HT1080 (cell line): ENCODE measurements around the gene CFB. TPM values are rescaled to one million over a fixed set of nuclear protein-coding genes. Genes with fewer than 3 reads are reported as not detected.

Source experiments
- DNase-seq: peaks from one replicate; pipeline ENCODE4 v3.0.0-alpha.2; 2015; ENCODE audit warnings: low read depth
- total RNA-seq: library from RNA; depleted of rRNA; stranded (reverse); fragments of >200 nt; shearing (Covaris generic); gene quantifications from 2 replicates; pipeline ENCODE4 v1.2.3, GENCODE V29; 2014

Gene CFB
- total RNA-seq, 1 experiment from 2014 or later, result not detected

- DNase-seq, result no peak
Observed at GRCh38 chr6:31948306-31948705, 2.4 kb downstream of the CFB start.

GRCh38 chr6:31948753-31949413 lies 3.0 kb downstream of the CFB start:
- peak; percentile 71 for DNase-seq

- no peak for DNase-seq
Observed at GRCh38 chr6:31949926-31950548, 4.1 kb downstream of the CFB start.

GRCh38 chr6:31952140-31952805 lies 6.4 kb downstream of the CFB start:
- DNase-seq, result peak; percentile 49

GRCh38 chr6:31952890-31953289 lies 7.0 kb downstream of the CFB start:
- no peak for DNase-seq

GRCh38 chr6:31954511-31954910 lies 8.6 kb downstream of the CFB start:
- DNase-seq, result no peak

- DNase-seq, result no peak
Observed at GRCh38 chr6:31956796-31957195, 10.9 kb downstream of the CFB start.

- DNase-seq, result no peak
Observed at GRCh38 chr6:31958412-31958740, 12.5 kb downstream of the CFB start.

- peak; percentile 98 for DNase-seq
Observed at GRCh38 chr6:31958741-31959739, 13.1 kb downstream of the CFB start, which contains the start of the genes NELFE and SKIC2. Gene NELFE (minus strand): TSS chr6:31958971. CDS start chr6:31958446, 525 bp downstream. Gene SKIC2 (plus strand): TSS chr6:31959175. CDS start chr6:31959193, 18 bp downstream.

GRCh38 chr6:31961616-31962015 lies 15.7 kb downstream of the CFB start:
- DNase-seq, result no peak

- no peak for DNase-seq
Observed at GRCh38 chr6:31963921-31964320, 18.0 kb downstream of the CFB start.

GRCh38 chr6:31965700-31966099 lies 19.8 kb downstream of the CFB start:
- DNase-seq, result no peak

- no peak for DNase-seq
Observed at GRCh38 chr6:31966506-31966905, 20.6 kb downstream of the CFB start.

- no peak for DNase-seq
Observed at GRCh38 chr6:31966997-31967925, 21.4 kb downstream of the CFB start.

GRCh38 chr6:31967926-31968320 lies 22.0 kb downstream of the CFB start:
- DNase-seq, result no peak

GRCh38 chr6:31968326-31968725 lies 22.4 kb downstream of the CFB start:
- DNase-seq, result no peak

- no peak for DNase-seq
Observed at GRCh38 chr6:31968791-31969711, 23.2 kb downstream of the CFB start.

GRCh38 chr6:31969712-31970603 lies 24.1 kb downstream of the CFB start:
- DNase-seq, result no peak
